Activated T-helper 1 cell treated with Interleukin-2 at 50 U/mL for 16 hours (primary cell): ENCODE data around the gene APOBR.
"Not testable (repeated sequence)": the region's sequence is repeated elsewhere in the genome, so short reads cannot be mapped to it uniquely, and the experiment has no call there.

Experiments used
- DNase-seq: peaks from one replicate; pipeline ENCODE4 v3.0.0-alpha.2; 2020; ENCODE audit warnings: low read depth

The APOBR gene

DNA sequence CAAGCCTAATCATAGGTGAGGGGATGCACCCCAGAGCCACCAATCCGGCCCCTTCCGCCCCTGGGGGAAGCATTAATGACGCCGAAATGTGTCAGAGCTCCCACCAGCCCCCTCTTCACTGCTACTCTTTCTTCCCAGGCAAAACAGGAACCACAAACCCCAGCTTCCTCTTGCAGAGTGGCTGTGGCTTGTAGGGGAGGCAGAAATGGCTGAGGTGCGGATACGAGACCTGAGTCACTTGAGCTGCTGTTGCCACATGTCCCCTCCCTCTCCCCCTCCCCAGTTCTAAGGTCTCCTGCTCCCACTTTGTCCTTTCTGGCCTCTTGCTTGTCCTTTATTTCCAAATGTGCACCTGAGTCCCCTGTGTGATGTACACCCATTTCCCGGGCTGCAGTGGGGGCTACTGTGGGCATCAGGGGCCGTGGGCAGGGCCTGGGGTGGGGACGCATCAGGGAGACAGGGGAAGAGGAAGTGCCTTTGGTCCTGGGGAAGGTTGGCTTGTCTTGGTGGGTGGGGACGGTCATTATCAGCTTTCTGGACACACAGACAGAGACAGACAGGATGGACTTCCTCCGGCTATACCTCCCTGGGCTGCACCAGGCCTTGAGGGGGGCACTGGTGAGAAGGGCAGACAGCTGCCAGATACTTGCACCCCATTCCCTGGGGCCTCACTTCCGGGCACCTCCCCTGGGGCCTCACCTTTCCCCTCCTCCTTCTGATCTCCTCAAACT, at the start of gene APOBR:
TSS of gene APOBR (plus strand) at position 523 of the 731 bp plus-strand sequence. CDS start at position 562, 39 bp downstream.
- peak; percentile 79 for DNase-seq

DNA sequence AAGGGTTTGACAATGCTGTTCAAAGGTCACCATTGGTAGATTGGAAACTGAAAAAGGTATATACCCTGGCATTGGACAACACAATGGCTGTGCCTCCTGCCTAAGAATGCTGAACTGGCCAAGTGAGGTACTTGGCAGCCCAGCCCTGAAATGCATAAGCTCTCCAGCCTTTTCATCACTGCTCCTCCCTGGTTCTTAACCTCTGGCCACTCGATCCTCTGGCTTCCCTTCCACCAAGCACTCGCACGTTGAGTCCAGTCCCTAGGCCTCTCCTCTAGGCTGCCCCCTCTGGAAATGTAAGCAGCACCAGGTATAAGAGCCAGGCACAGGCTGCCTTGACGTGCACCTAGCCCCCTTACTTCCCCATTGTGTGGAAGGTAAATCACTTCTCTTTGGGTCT, 48.1 kb upstream of the APOBR start:
- DNase-seq: not testable (repeated sequence)

- DNase-seq: not testable (repeated sequence)
These were observed 47.4 kb upstream of the APOBR start for GRCh38 chr16:28447081-28447480.

DNA sequence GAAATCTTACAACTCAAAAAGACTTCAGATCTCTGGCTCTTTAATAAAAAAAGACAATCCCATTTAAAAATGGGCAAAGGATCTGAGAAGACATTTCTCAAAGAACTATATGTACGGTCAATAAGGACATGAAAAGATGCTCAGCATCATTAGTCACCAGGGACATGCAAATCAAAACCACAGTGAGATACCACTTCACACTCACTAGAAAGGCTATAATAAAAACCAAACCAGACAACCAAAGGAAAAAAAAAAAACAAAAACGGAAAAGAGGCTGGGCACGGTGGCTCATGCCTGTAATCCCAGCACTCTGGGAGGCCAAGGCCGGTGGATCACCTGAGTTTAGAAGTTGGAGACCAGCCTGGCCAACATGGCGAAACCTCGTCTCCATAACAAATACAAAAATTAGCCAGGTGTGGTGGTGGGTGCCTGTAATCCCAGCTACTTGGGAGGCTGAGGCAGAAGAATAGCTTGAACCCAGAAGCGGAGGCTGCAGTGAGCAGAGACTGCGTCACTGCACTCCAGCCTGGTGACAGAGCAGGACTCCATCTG, 20.7 kb upstream of the APOBR start:
- DNase-seq: no peak

- no peak for DNase-seq
These were observed 19.2 kb upstream of the APOBR start for GRCh38 chr16:28475221-28475620.

- no peak for DNase-seq
These were observed 17.0 kb upstream of the APOBR start for GRCh38 chr16:28477311-28477920.

DNA sequence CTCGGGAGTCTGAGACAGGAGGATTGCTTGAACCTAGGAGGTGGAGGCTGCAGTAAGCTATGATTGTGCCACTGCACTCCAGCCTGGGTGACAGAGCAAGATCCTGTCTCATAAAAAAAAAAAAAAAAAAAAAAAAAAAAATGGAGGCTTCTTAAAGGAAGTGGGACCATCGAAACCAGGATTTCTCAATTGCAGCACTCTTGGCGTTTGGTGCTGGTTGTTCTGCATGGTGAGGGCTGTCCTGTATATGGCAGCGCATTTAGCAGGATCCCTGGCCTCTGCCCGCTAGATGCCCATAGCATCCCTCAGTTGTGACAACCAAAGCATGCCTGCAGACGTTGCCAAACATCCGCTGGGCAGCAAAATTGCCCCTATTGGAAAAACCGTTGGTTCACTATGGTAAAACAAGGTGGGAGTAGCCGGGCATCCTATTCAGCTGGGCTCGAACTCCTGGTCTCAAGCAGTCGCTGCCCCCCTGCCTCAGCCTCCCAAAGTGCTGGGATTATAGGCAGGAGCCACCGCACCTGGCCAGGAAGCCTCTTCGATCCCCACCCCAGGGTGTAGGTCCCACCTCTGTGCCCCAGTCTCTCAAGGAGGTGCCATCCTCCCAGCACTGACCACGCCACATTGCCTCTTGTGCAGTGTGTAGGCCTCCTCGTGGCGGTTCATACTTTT, 15.8 kb upstream of the APOBR start:
- no peak for DNase-seq

DNA sequence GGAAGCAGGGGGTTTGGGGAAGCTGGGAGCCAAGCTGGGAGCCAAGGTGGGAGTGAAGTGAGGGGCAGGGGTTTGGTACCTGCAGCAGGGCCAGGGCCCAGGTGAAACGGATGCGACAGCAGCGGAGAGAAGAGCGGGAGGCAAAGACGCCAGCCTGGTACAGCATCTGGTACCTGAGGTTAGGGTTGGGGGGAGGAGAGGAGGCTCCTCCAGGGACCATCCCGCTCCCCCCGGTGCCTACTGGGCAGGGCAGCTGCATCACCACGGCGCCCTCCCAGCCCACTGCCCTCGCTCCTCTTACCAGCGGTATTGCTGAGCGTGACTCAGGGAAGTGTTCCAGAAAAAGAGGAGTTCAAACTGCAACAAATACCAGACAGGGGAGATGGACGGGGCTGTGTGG, 12.4 kb upstream of the APOBR start:
- DNase-seq: no peak

- DNase-seq: not testable (repeated sequence)
These were observed 11.1 kb upstream of the APOBR start for GRCh38 chr16:28483361-28483760.

DNA sequence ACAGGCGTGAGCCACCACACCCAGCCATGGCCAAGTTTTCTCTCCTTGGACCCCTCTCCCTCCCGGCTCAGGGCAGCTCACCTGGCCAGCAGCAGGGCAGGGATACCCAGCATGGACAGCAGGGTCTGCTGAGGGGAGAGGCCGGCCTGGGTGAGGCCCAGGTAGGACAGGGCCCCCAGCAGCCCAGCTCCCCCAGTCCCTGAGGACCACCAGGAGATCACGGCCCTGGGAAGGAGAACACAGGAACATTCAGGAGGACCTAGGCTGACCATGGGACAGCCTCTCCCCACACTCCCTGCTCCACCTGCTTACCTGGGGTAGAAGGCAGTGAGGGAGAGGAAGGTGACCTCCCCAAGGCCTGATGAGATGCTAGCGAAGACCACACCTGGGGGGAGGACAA, 8.2 kb upstream of the APOBR start:
- DNase-seq: no peak

DNA sequence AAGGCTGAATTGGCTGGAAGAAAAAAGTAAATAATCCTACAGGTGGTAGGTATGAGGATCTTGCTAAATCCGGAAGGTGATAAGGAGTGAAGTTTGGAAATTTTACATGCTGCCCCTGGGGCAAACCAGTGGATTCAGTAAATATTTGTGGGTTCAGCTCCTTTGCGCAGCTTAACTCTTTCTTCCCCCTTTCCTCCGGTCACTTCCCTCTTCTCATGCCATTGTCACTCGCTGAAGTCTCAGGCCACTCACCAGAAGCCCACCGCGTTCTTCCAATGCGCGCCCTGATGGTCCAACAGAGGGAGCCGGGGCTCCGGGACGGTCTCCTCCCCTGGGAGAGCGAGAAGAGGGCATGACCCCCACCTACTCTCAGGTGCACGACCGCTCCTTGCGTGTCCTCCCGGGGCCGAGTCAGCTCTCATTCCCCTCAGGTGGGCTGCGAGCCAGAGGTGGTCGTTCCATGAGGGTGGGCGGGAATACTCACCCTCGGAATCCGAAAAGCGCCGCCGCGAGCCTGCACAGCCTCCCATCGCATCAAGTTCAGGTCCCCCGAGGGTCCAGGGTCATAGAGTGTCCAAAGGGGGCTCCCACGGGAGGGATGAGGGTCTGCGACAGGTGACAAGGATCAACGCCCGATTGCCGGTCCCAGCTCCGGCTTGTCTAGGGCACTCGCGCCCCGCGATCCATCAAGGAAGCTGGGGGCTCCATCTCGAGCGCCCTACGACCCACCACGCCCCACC, 3.0 kb upstream of the APOBR start:
- no peak for DNase-seq

DNA sequence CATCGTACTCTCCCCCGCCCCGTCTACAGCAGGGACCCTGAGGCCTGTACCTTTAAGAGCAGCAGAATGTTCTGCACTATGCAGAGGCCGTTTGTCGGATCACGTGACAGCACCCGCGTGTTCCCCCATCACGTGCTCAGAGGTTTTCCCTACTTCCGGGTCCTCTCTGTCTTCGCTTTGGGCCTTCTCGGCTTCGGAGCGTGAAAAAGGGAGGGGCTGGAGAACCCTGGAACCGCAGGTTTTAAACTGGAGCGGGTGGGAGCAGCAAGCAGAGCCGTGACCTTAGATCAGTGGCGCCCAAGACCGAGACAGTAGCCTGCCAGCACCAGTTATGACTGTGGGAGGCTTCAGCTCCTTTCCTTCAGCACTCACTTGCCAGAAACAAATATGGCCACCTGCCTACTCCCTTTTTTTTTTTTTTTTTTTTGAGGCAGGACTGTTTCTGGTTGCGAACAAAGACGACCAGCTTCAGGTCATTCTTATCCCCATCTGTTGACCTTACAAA, 2.4 kb upstream of the APOBR start, which contains the start of gene CLN3:
TSS of gene CLN3 (minus strand) at position 105 of the 505 bp plus-strand sequence. CDS start 315 bp downstream, outside the sequence.
- DNase-seq: peak; percentile 76

GRCh38 chr16:28492511-28492910, 1.9 kb upstream of the APOBR start:
- no peak for DNase-seq

DNA sequence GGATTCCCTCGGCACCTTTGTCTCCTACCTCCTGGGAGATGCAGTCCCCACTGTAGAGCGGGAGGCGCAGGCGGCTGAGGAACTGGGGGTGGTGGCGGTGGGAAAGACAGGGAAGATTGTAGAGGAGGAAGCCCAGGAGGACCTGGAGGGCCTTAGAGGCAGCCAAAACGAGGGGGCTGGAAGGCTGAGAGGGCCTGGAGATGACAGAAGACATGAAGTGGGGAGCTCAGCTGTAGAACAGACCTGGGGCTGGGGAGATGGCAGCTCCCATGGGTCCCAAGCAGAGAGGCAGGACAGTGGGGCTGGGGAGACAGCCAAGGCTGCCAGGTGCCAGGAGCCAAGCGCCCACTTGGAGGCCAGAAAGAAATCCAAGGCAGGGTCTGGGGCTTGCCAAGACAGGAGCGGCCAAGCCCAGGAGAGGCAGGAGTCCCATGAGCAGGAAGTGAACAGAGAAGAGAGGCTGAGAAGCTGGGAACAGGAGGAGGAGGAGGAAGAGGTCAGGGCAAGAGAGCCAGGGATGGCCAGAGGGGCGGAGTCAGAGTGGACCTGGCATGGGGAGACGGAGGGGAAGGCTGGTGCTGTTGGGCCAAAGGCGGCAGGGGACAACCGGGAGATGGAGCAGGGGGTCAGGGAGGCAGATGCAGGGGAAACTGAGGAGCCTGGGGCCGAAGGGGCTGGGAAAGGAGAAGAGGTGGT, 803 bp downstream of the APOBR start:
- DNase-seq: no peak

DNA sequence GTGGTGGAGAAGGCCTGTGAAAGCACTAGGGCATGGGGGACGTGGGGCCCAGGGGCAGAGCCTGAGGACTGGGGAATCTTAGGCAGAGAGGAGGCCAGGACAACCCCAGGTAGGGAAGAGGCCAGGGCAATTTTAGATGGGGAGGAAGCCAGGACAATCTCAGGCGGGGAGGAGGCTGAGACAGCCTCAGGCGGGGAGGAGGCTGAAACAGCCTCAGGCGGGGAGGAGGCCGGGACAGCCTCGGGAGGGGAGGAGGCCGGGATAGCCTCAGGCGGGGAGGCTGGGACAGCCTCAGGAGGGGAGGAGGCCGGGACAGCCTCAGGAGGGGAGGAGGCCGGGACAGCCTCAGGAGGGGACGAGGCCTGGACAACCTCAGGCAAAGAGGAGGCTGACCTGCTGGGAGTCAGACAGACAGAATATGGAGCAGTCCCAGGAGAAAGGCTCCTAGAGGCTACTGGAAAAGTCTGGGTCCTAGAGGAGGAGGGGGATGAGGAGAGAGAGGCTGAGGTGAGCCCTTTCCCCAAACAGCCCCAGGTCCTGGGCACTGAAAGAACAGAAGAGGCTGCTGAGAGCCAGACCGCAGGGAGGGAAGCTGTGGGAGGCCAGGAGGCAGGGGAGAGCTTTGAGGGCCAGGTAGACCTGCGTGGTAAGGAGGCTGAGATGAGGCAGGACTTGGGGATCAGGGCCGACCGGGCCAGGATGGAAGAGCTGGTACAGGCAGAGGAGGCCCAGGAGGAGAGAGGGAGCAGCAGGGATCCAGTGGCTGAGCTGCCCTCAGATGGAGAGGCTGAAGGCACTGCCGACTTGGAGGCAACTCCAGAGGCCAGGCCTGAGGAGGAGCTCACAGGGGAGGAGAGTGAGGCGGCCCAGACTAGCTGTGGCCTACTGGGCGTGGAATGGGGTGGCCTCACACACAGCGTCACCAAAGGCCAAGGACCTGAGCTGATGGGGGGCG, 1.6 kb downstream of the APOBR start:
- no peak for DNase-seq

GRCh38 chr16:28496844-28497243, 2.4 kb downstream of the APOBR start:
- DNase-seq: no peak

DNA sequence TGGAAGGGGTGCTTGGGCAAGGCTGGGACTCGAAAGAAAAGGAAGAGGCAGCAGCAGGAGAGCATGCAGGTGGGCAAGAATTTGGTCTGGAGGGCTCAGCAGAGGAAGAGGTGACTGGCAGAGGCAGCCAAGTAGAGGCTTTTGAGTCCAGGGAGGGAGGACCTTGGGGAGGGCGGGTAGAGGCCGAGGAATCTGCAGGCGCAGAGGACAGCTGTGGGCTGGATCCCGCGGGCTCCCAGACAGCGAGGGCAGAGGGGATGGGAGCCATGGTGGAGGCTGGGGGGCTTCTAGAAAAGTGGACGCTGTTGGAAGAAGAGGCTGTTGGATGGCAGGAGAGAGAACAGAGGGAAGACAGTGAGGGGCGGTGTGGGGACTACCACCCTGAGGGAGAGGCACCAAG, 2.9 kb downstream of the APOBR start:
- no peak for DNase-seq

- DNase-seq: no peak
These were observed 3.6 kb downstream of the APOBR start for GRCh38 chr16:28497861-28498599.

- DNase-seq: no peak
These were observed 4.4 kb downstream of the APOBR start for GRCh38 chr16:28498666-28499381.
